Hepatocyte (in vitro differentiated cells): ENCODE data around the gene SLC39A8. TPM values are rescaled to one million over a fixed set of nuclear protein-coding genes. Genes with fewer than 3 reads are reported as not detected.

Source experiments
- DNase-seq: peaks from one replicate; pipeline ENCODE4 v3.0.0-alpha.2; 2016; ENCODE audit warnings: low spot score
- H2AFZ ChIP-seq: fragments of 200-600 bp; sonication (generic); 2 replicates; pipeline ENCODE4 v1.6.0; 2016; ENCODE audit warnings: antibody characterized with exemption, mild to moderate bottlenecking
- H3K27ac ChIP-seq: fragments of 200-600 bp; sonication (generic); 2 replicates; pipeline ENCODE4 v1.5.1; 2016; ENCODE audit warnings: mild to moderate bottlenecking
- H3K27me3 ChIP-seq: fragments of 200-600 bp; sonication (generic); 2 replicates; pipeline ENCODE4 v1.6.1; 2016
- H3K36me3 ChIP-seq: fragments of 200-600 bp; sonication (generic); replicated peaks from 2 replicates; pipeline ENCODE4 v1.5.1; 2016; ENCODE audit warnings: low read depth; ENCODE audit not compliant: insufficient read depth
- H3K4me1 ChIP-seq: fragments of 200-600 bp; sonication (generic); 2 replicates; pipeline ENCODE4 v1.5.1; 2016; ENCODE audit warnings: mild to moderate bottlenecking, moderate library complexity; ENCODE audit not compliant: insufficient read depth
- H3K4me2 ChIP-seq: fragments of 200-600 bp; sonication (generic); 2 replicates; pipeline ENCODE4 v1.6.0; 2016
- H3K4me3 ChIP-seq: fragments of 200-600 bp; sonication (generic); 2 replicates; pipeline ENCODE4 v1.5.1; 2016; ENCODE audit warnings: mild to moderate bottlenecking
- H3K79me2 ChIP-seq: fragments of 200-600 bp; sonication (generic); 2 replicates; pipeline ENCODE4 v1.6.0; 2017; ENCODE audit warnings: mild to moderate bottlenecking
- H3K9me2 ChIP-seq: fragments of 200-600 bp; sonication (generic); replicated peaks from 2 replicates; pipeline ENCODE4 v1.6.0; 2017; ENCODE audit warnings: mild to moderate bottlenecking; ENCODE audit not compliant: insufficient read depth
- H3K9me3 ChIP-seq: fragments of 200-600 bp; sonication (generic); 2 replicates; pipeline ENCODE4 v1.5.1; 2016; ENCODE audit warnings: low read depth, mild to moderate bottlenecking
- H4K20me1 ChIP-seq: fragments of 200-600 bp; sonication (generic); 2 replicates; pipeline ENCODE4 v1.6.0; 2016; ENCODE audit warnings: mild to moderate bottlenecking; ENCODE audit not compliant: insufficient read depth, poor library complexity, severe bottlenecking
- EZH2 ChIP-seq: fragments of 200-600 bp; sonication (generic); IDR thresholded peaks from 2 replicates; pipeline ENCODE4 v1.6.1; 2016; ENCODE audit warnings: antibody characterized with exemption, mild to moderate bottlenecking, borderline replicate concordance
- EZH2phosphoT487 ChIP-seq: fragments of 200-600 bp; sonication (generic); IDR thresholded peaks from one replicate; pipeline ENCODE4 v1.6.1; 2018; ENCODE audit warnings: antibody characterized with exemption, mild to moderate bottlenecking, low read depth, moderate library complexity; ENCODE audit not compliant: unreplicated experiment, severe bottlenecking
- WGBS: methylation state at CpG from one replicate; pipeline ENCODE4 v1.1.6; 2016; ENCODE audit warnings: low lambda C conversion rate; ENCODE audit errors: missing lambda C conversion rate; 5-methylcytosine and 5-hydroxymethylcytosine counted together
- polyA plus RNA-seq: library from polyadenylated mRNA; unstranded; fragments of >200 nt; fragmentation: Nextera tagmentation; extraction: Ambion mirVana; gene quantifications from 2 replicates; pipeline ENCODE4 v1.2.1, GENCODE V29; 2016
- total RNA-seq: library from RNA; depleted of rRNA; stranded (reverse); fragments of >200 nt; gene quantifications from 2 replicates; pipeline ENCODE4 v1.2.3, GENCODE V29; 2014
- TF ChIP-seq, protein P1 (sequence below): fragments of 200-600 bp; sonication (generic); IDR thresholded peaks from 2 replicates; pipeline ENCODE4 v1.5.1; 2016; ENCODE audit warnings: antibody characterized with exemption, mild to moderate bottlenecking; ENCODE audit not compliant: poor library complexity

The SLC39A8 gene
- total and polyA plus RNA-seq, 2 experiments from 2014 or later, result 15.9 to 22.3 TPM

DNA sequence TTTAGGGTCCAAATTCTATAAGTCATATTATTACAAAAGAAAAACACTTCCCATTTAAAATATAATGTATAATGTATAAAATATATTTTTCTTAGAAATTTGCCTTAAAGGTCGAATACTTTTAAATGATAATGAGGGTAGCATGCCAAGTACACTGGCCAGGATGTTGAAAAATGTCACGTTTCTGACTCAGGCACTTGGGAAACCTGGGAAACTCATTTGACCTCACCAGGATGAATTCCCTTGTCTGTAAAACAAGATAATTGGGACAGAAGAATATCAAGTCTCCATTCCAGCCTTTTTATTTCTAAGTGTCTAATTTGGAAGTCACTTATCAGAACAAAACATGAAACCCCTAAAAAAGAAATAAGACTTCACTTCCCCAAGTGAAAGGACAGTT lies 3.4 kb upstream of the SLC39A8 start:
- no peaks in the 10 kb centered on the region for H4K20me1 ChIP-seq
- H3K27ac ChIP-seq, result no peak overlapping the region
- whole genome bisulfite sequencing, result 84% methylated on average over 2 of the region's 2 CpGs

DNA sequence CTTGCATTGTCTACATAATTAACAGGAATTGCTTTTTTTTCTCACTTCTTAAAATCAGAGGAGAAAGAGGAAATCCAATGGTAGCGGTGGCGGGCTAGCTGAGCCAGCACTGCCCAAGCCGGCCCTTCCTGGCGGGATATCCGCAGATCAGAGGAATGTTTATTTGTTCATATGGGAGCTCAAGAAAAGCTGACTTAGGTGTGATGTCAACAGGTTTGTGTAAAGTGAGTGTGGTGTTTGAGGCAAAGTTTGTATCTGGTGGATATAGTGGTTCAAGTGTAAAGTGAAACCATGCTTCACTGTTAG lies 466 bp upstream of the SLC39A8 start:
- 7% methylated on average over 5 of the region's 5 CpGs for WGBS
- Histone ChIP-seq H3K27me3 (no peaks in the 10 kb centered on the region), H3K4me2 (peak overlapping the region; percentile 98), H3K27ac (peak overlapping the region; percentile 17), H4K20me1 (no peaks in the 10 kb centered on the region), H3K9me3 (no peaks in the 10 kb centered on the region), H3K79me2 (peaks cover 7% of the 10 kb centered on the region), H3K9me2 (no peaks in the 10 kb centered on the region), H3K4me1 (peaks cover 5% of the 10 kb centered on the region), H3K4me3 (peak overlapping the region; percentile 38), H2AFZ (peak overlapping the region; percentile 81), H3K36me3 (no peaks in the 10 kb centered on the region)
- no peak for DNase-seq
- TF ChIP-seq EZH2 (no peak), EZH2phosphoT487 (no peak)
- TF ChIP-seq, protein P1, sequence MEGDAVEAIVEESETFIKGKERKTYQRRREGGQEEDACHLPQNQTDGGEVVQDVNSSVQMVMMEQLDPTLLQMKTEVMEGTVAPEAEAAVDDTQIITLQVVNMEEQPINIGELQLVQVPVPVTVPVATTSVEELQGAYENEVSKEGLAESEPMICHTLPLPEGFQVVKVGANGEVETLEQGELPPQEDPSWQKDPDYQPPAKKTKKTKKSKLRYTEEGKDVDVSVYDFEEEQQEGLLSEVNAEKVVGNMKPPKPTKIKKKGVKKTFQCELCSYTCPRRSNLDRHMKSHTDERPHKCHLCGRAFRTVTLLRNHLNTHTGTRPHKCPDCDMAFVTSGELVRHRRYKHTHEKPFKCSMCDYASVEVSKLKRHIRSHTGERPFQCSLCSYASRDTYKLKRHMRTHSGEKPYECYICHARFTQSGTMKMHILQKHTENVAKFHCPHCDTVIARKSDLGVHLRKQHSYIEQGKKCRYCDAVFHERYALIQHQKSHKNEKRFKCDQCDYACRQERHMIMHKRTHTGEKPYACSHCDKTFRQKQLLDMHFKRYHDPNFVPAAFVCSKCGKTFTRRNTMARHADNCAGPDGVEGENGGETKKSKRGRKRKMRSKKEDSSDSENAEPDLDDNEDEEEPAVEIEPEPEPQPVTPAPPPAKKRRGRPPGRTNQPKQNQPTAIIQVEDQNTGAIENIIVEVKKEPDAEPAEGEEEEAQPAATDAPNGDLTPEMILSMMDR, result no peak

More for the DNA sequence above, 3.4 kb upstream of the SLC39A8 start:
- Histone ChIP-seq H3K4me1 (peaks cover 4% of the 10 kb centered on the region), H2AFZ (no peak overlapping the region), H3K9me2 (no peaks in the 10 kb centered on the region), H3K36me3 (no peaks in the 10 kb centered on the region), H3K79me2 (no peaks in the 10 kb centered on the region), H3K27me3 (no peaks in the 10 kb centered on the region), H3K9me3 (no peaks in the 10 kb centered on the region), H3K4me2 (no peak overlapping the region), H3K4me3 (no peak overlapping the region)
- no peak for TF ChIP-seq EZH2phosphoT487
- TF ChIP-seq, protein P1, result no peak
- no peak for TF ChIP-seq EZH2
- no peak for DNase-seq

DNA sequence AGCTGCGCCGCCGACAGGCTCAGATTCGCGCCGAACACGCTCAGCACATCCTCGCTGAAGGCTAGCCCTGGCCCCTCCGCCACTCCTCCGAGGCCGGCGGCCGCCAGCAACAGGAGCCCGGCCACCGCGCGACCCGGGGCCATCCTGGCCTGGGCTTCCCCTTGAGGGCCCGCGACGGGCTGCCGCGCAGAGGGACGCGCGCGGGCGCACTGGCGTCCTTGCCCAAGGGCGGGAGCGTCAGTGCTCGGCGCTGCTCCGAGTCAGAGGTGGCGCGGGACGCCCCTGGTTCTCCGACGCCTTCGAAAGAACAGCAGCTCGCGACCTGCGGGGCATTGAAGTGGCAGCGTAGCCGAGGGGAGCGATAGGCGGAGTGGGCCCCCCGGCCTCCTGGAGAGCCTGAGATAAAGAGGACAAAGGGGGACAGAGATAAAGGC lies 745 bp downstream of the SLC39A8 start:
- peak overlapping the region; percentile 92 for H2AFZ ChIP-seq

More for the DNA sequence above, 745 bp downstream of the SLC39A8 start:
- TF ChIP-seq, protein P1, result no peak
- no peak for TF ChIP-seq EZH2phosphoT487
- no peak for TF ChIP-seq EZH2
- Histone ChIP-seq H3K36me3 (no peaks in the 10 kb centered on the region), H3K9me2 (no peaks in the 10 kb centered on the region), H3K27me3 (no peaks in the 10 kb centered on the region), H3K4me1 (peaks cover 5% of the 10 kb centered on the region), H3K27ac (peak overlapping the region; percentile 77), H4K20me1 (no peaks in the 10 kb centered on the region), H3K9me3 (no peaks in the 10 kb centered on the region), H3K4me3 (peak overlapping the region; percentile 88), H3K79me2 (peaks cover 9% of the 10 kb centered on the region), H3K4me2 (peak overlapping the region; percentile 98)
- WGBS, result 1% methylated on average over 48 of the region's 48 CpGs
- peak; percentile 76 for DNase-seq
